ENCODE measurements around the gene RGL2.

DNA sequence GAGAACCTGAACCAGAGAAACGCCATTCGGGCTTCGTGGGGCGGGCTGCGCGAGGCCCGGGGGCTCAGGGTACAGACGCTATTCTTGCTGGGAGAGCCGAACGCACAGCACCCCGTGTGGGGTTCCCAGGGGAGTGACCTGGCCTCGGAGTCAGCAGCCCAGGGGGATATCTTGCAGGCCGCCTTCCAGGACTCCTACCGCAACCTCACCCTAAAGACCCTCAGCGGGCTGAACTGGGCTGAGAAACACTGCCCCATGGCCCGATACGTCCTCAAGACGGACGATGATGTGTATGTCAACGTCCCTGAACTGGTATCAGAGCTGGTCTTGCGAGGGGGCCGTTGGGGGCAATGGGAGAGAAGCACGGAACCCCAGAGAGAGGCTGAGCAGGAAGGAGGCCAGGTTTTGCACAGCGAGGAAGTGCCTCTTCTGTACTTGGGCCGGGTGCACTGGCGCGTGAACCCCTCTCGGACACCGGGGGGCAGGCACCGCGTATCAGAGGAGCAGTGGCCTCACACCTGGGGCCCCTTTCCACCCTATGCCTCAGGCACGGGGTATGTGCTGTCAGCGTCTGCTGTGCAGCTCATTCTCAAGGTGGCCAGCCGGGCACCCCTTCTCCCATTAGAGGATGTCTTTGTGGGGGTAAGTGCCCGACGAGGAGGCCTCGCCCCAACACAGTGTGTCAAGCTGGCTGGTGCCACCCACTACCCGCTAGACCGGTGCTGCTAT is 20.9 kb downstream of the RGL2 start:
- TF ChIP-seq, protein P1, sequence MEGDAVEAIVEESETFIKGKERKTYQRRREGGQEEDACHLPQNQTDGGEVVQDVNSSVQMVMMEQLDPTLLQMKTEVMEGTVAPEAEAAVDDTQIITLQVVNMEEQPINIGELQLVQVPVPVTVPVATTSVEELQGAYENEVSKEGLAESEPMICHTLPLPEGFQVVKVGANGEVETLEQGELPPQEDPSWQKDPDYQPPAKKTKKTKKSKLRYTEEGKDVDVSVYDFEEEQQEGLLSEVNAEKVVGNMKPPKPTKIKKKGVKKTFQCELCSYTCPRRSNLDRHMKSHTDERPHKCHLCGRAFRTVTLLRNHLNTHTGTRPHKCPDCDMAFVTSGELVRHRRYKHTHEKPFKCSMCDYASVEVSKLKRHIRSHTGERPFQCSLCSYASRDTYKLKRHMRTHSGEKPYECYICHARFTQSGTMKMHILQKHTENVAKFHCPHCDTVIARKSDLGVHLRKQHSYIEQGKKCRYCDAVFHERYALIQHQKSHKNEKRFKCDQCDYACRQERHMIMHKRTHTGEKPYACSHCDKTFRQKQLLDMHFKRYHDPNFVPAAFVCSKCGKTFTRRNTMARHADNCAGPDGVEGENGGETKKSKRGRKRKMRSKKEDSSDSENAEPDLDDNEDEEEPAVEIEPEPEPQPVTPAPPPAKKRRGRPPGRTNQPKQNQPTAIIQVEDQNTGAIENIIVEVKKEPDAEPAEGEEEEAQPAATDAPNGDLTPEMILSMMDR (IDR thresholded peaks at IDR 0.05; ENCODE audit: poor library complexity) = no peak
- no peak for TF ChIP-seq EZH2 (IDR thresholded peaks at IDR 0.05; ENCODE audit: borderline replicate concordance)
